B cell (primary cell): ENCODE measurements around the gene LAMA3.

Experiments
- EZH2 ChIP-seq: IDR thresholded peaks from 2 replicates; pipeline ENCODE4 v1.6.1; 2012; ENCODE audit warnings: borderline replicate concordance, low read depth, mild to moderate bottlenecking, moderate library complexity, low read length; ENCODE audit not compliant: insufficient read depth, poor library complexity, severe bottlenecking
- TF ChIP-seq, protein P1 (sequence below): fragments of 200-600 bp; IDR thresholded peaks from one replicate; pipeline ENCODE4 v1.8.0; 2022; ENCODE audit warnings: antibody characterized with exemption, mild to moderate bottlenecking

DNA sequence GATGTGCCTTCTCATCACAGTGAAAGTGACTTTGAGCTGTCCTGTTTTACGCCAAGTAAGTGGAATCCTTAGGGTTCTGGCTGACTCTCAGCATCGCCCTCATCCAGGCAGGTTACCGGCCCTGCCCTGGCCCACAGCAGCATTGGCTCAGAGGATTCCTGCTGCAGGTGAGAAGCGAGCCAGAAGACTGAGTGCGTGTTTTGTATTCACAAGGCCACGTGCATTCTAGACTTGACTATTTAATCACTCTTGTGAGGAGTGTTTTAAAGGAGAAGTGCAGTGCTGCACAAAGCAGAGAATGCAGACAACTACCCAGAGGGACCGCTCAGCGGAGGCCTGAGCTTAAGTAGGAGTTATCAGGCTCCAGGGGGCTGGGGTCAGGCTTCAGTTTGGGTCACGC is 48.3 kb downstream of the LAMA3 start:
- TF ChIP-seq, protein P1, sequence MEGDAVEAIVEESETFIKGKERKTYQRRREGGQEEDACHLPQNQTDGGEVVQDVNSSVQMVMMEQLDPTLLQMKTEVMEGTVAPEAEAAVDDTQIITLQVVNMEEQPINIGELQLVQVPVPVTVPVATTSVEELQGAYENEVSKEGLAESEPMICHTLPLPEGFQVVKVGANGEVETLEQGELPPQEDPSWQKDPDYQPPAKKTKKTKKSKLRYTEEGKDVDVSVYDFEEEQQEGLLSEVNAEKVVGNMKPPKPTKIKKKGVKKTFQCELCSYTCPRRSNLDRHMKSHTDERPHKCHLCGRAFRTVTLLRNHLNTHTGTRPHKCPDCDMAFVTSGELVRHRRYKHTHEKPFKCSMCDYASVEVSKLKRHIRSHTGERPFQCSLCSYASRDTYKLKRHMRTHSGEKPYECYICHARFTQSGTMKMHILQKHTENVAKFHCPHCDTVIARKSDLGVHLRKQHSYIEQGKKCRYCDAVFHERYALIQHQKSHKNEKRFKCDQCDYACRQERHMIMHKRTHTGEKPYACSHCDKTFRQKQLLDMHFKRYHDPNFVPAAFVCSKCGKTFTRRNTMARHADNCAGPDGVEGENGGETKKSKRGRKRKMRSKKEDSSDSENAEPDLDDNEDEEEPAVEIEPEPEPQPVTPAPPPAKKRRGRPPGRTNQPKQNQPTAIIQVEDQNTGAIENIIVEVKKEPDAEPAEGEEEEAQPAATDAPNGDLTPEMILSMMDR = no peak
- TF ChIP-seq EZH2 = no peak
